Activated T-helper 2 cell treated with anti-CD3 and anti-CD28 coated beads, Interferon-gamma antibody, Interleukin-2, Interleukin-4, amounts not matched to agents 10 μg/mL and 5 μg/mL and 100 μg/mL, durations not matched to agents 14 hours and 24 hours and 36 hours (primary cell): ENCODE measurements around the gene TMEM164. TPM values are rescaled to one million over a fixed set of nuclear protein-coding genes. Genes with fewer than 3 reads are reported as not detected.

ENCODE experiments used
- DNase-seq: peaks from one replicate; pipeline ENCODE4 v3.0.0; 2021; ENCODE audit warnings: low spot score
- H3K27ac Mint-ChIP-seq: one replicate; pipeline ENCODE4 v1.8.0; 2021; ENCODE audit warnings: mixed read lengths
- H3K27me3 Mint-ChIP-seq: one replicate; pipeline ENCODE4 v1.8.0; 2021; ENCODE audit warnings: low read depth, mixed read lengths
- H3K36me3 Mint-ChIP-seq: one replicate; pipeline ENCODE4 v1.8.0; 2021; ENCODE audit warnings: low read depth, mixed read lengths
- H3K4me1 Mint-ChIP-seq: one replicate; pipeline ENCODE4 v1.8.0; 2021; ENCODE audit warnings: low read depth, mixed read lengths
- H3K4me3 Mint-ChIP-seq: one replicate; pipeline ENCODE4 v1.8.0; 2021; ENCODE audit warnings: low read depth, mild to moderate bottlenecking, moderate library complexity, mixed read lengths
- H3K9me3 Mint-ChIP-seq: one replicate; pipeline ENCODE4 v1.8.0; 2021; ENCODE audit warnings: mixed read lengths
- intact Hi-C: fragments of 100-400 bp; cut with micrococcal nuclease; formaldehyde crosslinking; loops from one replicate; pipeline ENCODE4 v1.15.1; 2023
- total RNA-seq: library from RNA; stranded (reverse); gene quantifications from 2 replicates; pipeline ENCODE4 v1.2.3, GENCODE V29; 2022

The TMEM164 gene
- total RNA-seq, 1 donor from 2014 or later: 20.0 TPM

- intact Hi-C loops: loop anchor here (5.0 kb wide), 1 partner anchor 109 kb away; the partner anchor contains the start of gene AMMECR1
- H3K36me3 Mint-ChIP-seq: peaks cover 2% of the 10 kb centered on the region
- H3K27me3 Mint-ChIP-seq: no peaks in the 10 kb centered on the region
- H3K4me3 Mint-ChIP-seq: no peak overlapping the region
- H3K9me3 Mint-ChIP-seq: no peaks in the 10 kb centered on the region
- H3K27ac Mint-ChIP-seq: no peak overlapping the region
- no peak for DNase-seq
- peaks cover 9% of the 10 kb centered on the region for H3K4me1 Mint-ChIP-seq
Measured at GRCh38 chrX:110208092-110208491, 205.2 kb downstream of the TMEM164 start.

- H3K4me3 Mint-ChIP-seq: no peak overlapping the region
Measured at GRCh38 chrX:110210417-110211139, 207.7 kb downstream of the TMEM164 start.

GRCh38 chrX:110211340-110211739, 208.4 kb downstream of the TMEM164 start:
- no peak overlapping the region for H3K27ac Mint-ChIP-seq
- H3K9me3 Mint-ChIP-seq: no peaks in the 10 kb centered on the region
- no peak for DNase-seq
- H3K4me1 Mint-ChIP-seq: peaks cover 3% of the 10 kb centered on the region
- no peak overlapping the region for H3K4me3 Mint-ChIP-seq
- intact Hi-C loops: no loop called here
- H3K36me3 Mint-ChIP-seq: peaks cover 2% of the 10 kb centered on the region
- no peaks in the 10 kb centered on the region for H3K27me3 Mint-ChIP-seq

More at GRCh38 chrX:110210417-110211139, 207.7 kb downstream of the TMEM164 start:
- Mint-ChIP-seq H3K4me1 (peaks cover 3% of the 10 kb centered on the region), H3K9me3 (no peaks in the 10 kb centered on the region), H3K27ac (no peak overlapping the region), H3K27me3 (no peaks in the 10 kb centered on the region), H3K36me3 (no peaks in the 10 kb centered on the region)
- no peak for DNase-seq
- intact Hi-C loops: no loop called here

DNA sequence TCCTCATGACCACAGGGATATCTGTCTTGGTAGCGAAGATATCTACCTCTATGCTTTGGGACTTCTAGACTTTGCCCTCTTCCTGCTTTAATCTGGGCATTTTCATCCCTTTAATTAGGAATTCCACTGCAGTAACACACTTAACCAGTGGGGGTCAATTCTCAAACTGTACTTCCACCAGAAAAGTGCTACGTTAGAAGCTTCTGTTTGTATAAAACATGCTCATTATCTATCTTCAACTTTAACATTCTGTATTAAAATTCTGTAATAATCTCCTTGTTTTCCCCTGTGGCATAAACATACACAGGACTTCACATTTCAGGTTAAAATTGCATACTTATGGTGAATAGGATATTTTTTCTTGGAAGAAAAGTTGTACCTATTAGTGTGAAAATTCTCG, 209.4 kb downstream of the TMEM164 start:
- intact Hi-C loops: no loop called here
- DNase-seq: no peak
- H3K27ac Mint-ChIP-seq: no peak overlapping the region
- H3K4me1 Mint-ChIP-seq: peaks cover 4% of the 10 kb centered on the region
- no peaks in the 10 kb centered on the region for H3K27me3 Mint-ChIP-seq
- no peaks in the 10 kb centered on the region for H3K9me3 Mint-ChIP-seq
- no peak overlapping the region for H3K4me3 Mint-ChIP-seq
- peaks cover 4% of the 10 kb centered on the region for H3K36me3 Mint-ChIP-seq

GRCh38 chrX:110213183-110213582, 210.3 kb downstream of the TMEM164 start:
- DNase-seq: no peak
- no peaks in the 10 kb centered on the region for H3K9me3 Mint-ChIP-seq
- H3K27ac Mint-ChIP-seq: no peak overlapping the region
- no peak overlapping the region for H3K4me3 Mint-ChIP-seq
- no peaks in the 10 kb centered on the region for H3K27me3 Mint-ChIP-seq
- peaks cover 7% of the 10 kb centered on the region for H3K4me1 Mint-ChIP-seq
- intact Hi-C loops: no loop called here
- H3K36me3 Mint-ChIP-seq: peaks cover 4% of the 10 kb centered on the region

- Mint-ChIP-seq H3K27me3 (no peaks in the 10 kb centered on the region), H3K4me3 (no peak overlapping the region), H3K9me3 (no peaks in the 10 kb centered on the region), H3K27ac (no peak overlapping the region), H3K36me3 (peaks cover 4% of the 10 kb centered on the region), H3K4me1 (peaks cover 7% of the 10 kb centered on the region)
- intact Hi-C loops: no loop called here
- DNase-seq: no peak
Measured at GRCh38 chrX:110214684-110215083, 211.8 kb downstream of the TMEM164 start.

- Mint-ChIP-seq H3K27ac (no peak overlapping the region), H3K9me3 (no peaks in the 10 kb centered on the region), H3K27me3 (no peaks in the 10 kb centered on the region), H3K4me1 (peaks cover 5% of the 10 kb centered on the region), H3K4me3 (no peak overlapping the region), H3K36me3 (peaks cover 4% of the 10 kb centered on the region)
- intact Hi-C loops: no loop called here
- DNase-seq: no peak
Measured at GRCh38 chrX:110215411-110215810, 212.5 kb downstream of the TMEM164 start.

DNA sequence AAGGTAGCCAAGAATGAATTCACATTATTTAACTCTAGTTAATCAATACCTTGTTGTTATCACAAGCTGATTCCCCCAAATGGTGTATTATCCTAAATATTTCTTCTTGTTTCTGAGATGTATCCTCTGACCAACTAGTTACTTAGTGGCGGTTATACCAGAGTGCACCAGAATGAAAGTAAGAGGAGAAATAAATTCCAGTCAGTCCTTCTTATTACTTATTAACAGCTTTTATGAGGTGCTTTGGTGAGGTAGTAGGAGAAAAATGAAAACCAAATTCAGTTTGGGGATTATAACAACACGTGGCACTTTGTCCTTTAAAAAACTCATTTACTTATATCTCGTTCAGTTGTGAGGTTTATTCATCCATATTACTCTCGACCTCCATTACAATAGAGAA, 213.1 kb downstream of the TMEM164 start:
- H3K36me3 Mint-ChIP-seq: peaks cover 4% of the 10 kb centered on the region
- intact Hi-C loops: no loop called here
- no peak overlapping the region for H3K4me3 Mint-ChIP-seq
- H3K27me3 Mint-ChIP-seq: no peaks in the 10 kb centered on the region
- DNase-seq: no peak
- no peak overlapping the region for H3K27ac Mint-ChIP-seq
- H3K4me1 Mint-ChIP-seq: peaks cover 4% of the 10 kb centered on the region
- H3K9me3 Mint-ChIP-seq: no peaks in the 10 kb centered on the region

- intact Hi-C loops: no loop called here
- peaks cover 8% of the 10 kb centered on the region for H3K4me1 Mint-ChIP-seq
- peaks cover 4% of the 10 kb centered on the region for H3K36me3 Mint-ChIP-seq
- no peaks in the 10 kb centered on the region for H3K27me3 Mint-ChIP-seq
- DNase-seq: no peak
- no peak overlapping the region for H3K4me3 Mint-ChIP-seq
- no peaks in the 10 kb centered on the region for H3K9me3 Mint-ChIP-seq
- H3K27ac Mint-ChIP-seq: no peak overlapping the region
Measured at GRCh38 chrX:110218591-110218990, 215.7 kb downstream of the TMEM164 start.

- H3K9me3 Mint-ChIP-seq: no peaks in the 10 kb centered on the region
- DNase-seq: no peak
- H3K4me3 Mint-ChIP-seq: no peak overlapping the region
- H3K27me3 Mint-ChIP-seq: no peaks in the 10 kb centered on the region
- no peak overlapping the region for H3K27ac Mint-ChIP-seq
- H3K4me1 Mint-ChIP-seq: peaks cover 8% of the 10 kb centered on the region
- peaks cover 4% of the 10 kb centered on the region for H3K36me3 Mint-ChIP-seq
- intact Hi-C loops: no loop called here
Measured at GRCh38 chrX:110219920-110220319, 217.0 kb downstream of the TMEM164 start.

DNA sequence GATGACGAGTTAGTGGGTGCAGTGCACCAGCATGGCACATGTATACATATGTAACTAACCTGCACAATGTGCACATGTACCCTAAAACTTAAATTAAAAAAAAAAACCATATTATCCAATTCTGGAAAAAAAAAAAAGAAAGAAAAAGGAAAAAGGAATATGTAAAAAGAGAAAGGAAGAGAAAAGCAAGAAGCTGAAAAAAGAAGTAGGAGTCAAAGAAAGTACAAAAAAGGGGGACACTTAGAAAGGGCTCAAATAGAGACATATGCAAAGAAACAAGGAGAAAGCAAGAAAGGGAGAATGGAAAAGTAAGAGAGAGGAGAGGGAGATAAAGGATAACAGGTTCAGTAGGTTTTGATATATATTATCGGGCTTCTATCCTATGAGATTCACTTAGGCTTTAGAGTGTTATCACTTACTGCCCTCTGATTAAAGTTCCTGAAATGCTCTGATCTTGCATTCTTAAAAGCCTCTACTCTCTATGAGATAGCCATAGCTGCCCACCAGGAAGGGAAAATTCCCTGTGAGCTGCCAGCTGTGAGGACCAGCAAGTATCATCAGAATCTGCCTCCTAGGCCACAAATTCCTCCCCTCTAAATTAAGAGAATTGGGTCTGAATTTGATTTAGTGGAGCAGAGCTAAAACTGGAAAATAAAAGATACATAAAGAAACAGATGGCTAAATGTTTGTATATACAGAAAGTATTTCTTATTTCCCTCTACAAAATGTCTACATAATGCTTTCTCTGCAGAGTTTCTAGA, 219.8 kb downstream of the TMEM164 start:
- intact Hi-C loops: no loop called here
- no peaks in the 10 kb centered on the region for H3K9me3 Mint-ChIP-seq

DNA sequence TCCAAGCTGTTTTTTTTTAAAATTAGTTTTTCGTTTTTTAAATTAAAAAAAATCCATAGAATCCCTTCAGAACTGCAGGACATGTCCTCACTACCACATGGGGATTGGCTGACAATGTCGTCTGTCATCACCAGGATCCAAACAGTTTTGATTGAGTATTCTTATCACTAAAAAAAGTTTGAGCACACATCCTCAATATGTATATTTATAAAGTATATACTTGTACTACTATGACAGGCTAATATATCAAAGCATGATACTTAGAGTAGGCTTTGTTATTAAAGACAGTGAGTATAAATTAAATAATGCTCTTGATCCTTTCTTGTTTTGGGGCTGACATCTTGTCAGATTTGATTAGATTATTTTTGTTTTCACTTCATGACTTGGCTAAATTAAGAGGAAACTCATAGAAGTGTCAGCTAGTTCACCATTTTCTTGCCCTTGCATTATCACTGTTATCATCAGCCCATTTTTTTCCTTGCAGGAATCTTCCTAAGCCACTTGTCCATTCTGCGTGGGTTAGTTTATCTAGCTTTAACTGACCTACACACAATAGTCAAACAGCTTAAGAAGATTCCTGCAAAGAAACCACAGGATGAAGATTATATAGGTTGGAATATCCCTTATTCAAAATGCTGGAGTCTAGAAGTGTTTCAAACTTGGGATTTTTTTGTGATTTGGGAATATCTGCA, 222.2 kb downstream of the TMEM164 start:
- Mint-ChIP-seq H3K4me3 (no peak overlapping the region), H3K9me3 (no peaks in the 10 kb centered on the region), H3K27me3 (no peaks in the 10 kb centered on the region), H3K4me1 (peaks cover 14% of the 10 kb centered on the region), H3K27ac (no peak overlapping the region), H3K36me3 (peaks cover 3% of the 10 kb centered on the region)
- intact Hi-C loops: no loop called here
- no peak for DNase-seq

More for the DNA sequence above, 219.8 kb downstream of the TMEM164 start:
- DNase-seq: no peak
- H3K27me3 Mint-ChIP-seq: no peaks in the 10 kb centered on the region
- H3K36me3 Mint-ChIP-seq: peaks cover 3% of the 10 kb centered on the region
- H3K27ac Mint-ChIP-seq: no peak overlapping the region
- peaks cover 9% of the 10 kb centered on the region for H3K4me1 Mint-ChIP-seq
- no peak overlapping the region for H3K4me3 Mint-ChIP-seq

GRCh38 chrX:110226931-110227330, 224.0 kb downstream of the TMEM164 start:
- no peak for DNase-seq
- peaks cover 23% of the 10 kb centered on the region for H3K4me1 Mint-ChIP-seq
- H3K36me3 Mint-ChIP-seq: peaks cover 15% of the 10 kb centered on the region
- peaks cover 6% of the 10 kb centered on the region for H3K9me3 Mint-ChIP-seq
- H3K4me3 Mint-ChIP-seq: no peak overlapping the region
- H3K27me3 Mint-ChIP-seq: no peaks in the 10 kb centered on the region
- H3K27ac Mint-ChIP-seq: no peak overlapping the region
- intact Hi-C loops: no loop called here
